Stimulated activated CD8-positive, alpha-beta memory T cell treated with anti-CD3 and anti-CD28 coated beads, Interleukin-7, amount 100 ng/mL, for 4 hours (primary cell): Measurements from ENCODE around the gene RAB30.

Experiments used
- DNase-seq, 2 donors: peaks; one replicate each; pipeline ENCODE4 v3.0.0-alpha.2; 2020; ENCODE audit warnings: low read depth in 2 of 2

RAB30 gene

GRCh38 chr11:83071567-83072349 lies at the start of gene RAB30:
TSS of gene RAB30 (minus strand) at chr11:83071897. CDS start at chr11:82997316, 74,581 bp downstream.
- DNase-seq: peak; percentile 87 to 94

GRCh38 chr11:83120327-83120726 lies 48.6 kb upstream of the RAB30 start:
- DNase-seq: no peak

GRCh38 chr11:83119216-83119615 lies 47.5 kb upstream of the RAB30 start:
- no peak for DNase-seq

GRCh38 chr11:83118814-83119213 lies 47.1 kb upstream of the RAB30 start:
- DNase-seq: no peak

- DNase-seq: no peak
Observed at GRCh38 chr11:83116015-83116641, 44.4 kb upstream of the RAB30 start.

GRCh38 chr11:83115551-83115950 lies 43.9 kb upstream of the RAB30 start:
- no peak for DNase-seq

- no peak for DNase-seq
Observed at GRCh38 chr11:83115026-83115425, 43.3 kb upstream of the RAB30 start.

- no peak for DNase-seq
Observed at GRCh38 chr11:83112886-83113285, 41.2 kb upstream of the RAB30 start.

GRCh38 chr11:83105168-83105567 lies 33.5 kb upstream of the RAB30 start:
- DNase-seq: no peak

GRCh38 chr11:83102834-83103233 lies 31.1 kb upstream of the RAB30 start:
- no peak for DNase-seq

GRCh38 chr11:83097429-83098075 lies 25.9 kb upstream of the RAB30 start:
- no peak for DNase-seq

GRCh38 chr11:83093634-83094033 lies 21.9 kb upstream of the RAB30 start:
- no peak for DNase-seq

GRCh38 chr11:83092488-83093384 lies 21.0 kb upstream of the RAB30 start:
- DNase-seq: no peak

- no peak for DNase-seq
Observed at GRCh38 chr11:83088965-83089364, 17.3 kb upstream of the RAB30 start.

- no peak for DNase-seq
Observed at GRCh38 chr11:83087035-83087434, 15.3 kb upstream of the RAB30 start.

GRCh38 chr11:83079820-83080219 lies 8.1 kb upstream of the RAB30 start:
- no peak for DNase-seq

- DNase-seq: no peak
Observed at GRCh38 chr11:83078269-83078668, 6.6 kb upstream of the RAB30 start.

- no peak for DNase-seq
Observed at GRCh38 chr11:83073884-83074283, 2.2 kb upstream of the RAB30 start.

GRCh38 chr11:83073258-83073657 lies 1.6 kb upstream of the RAB30 start:
- no peak for DNase-seq

GRCh38 chr11:83072350-83073242 lies 899 bp upstream of the RAB30 start:
- no peak for DNase-seq
